Erythroblast (primary cell): ENCODE results near the gene PKLR.
A peak's percentile ranks its signal among the peaks of the same experiment; 100 is the strongest.

Source experiments
- DNase-seq, 2 experiments: peaks; one replicate each; lab custom pipeline; 2025; lab: John Stamatoyannopoulos, UW
- GATA1 ChIP-seq: IDR thresholded peaks from 2 replicates; pipeline ENCODE4 v1.6.1; 2011; ENCODE audit warnings: low read depth, mild to moderate bottlenecking, control low read depth, low read length, moderate library complexity
- POLR2A ChIP-seq: IDR thresholded peaks from 2 replicates; pipeline ENCODE4 v1.6.1; 2011; ENCODE audit warnings: mild to moderate bottlenecking, low read length

Gene PKLR

GRCh38 chr1:155286544-155286943 lies 14.7 kb downstream of the PKLR start:
- TF ChIP-seq GATA1 (no peak), POLR2A (no peak)

GRCh38 chr1:155285631-155286044 lies 15.6 kb downstream of the PKLR start:
- no peak for TF ChIP-seq POLR2A
- no peak for TF ChIP-seq GATA1
- DNase-seq: no peak

More at GRCh38 chr1:155286544-155286943, 14.7 kb downstream of the PKLR start:
- no peak for DNase-seq

- TF ChIP-seq POLR2A: peak; percentile 9
- no peak for TF ChIP-seq GATA1
- no peak for DNase-seq
Measured at GRCh38 chr1:155285063-155285462, 16.2 kb downstream of the PKLR start.

GRCh38 chr1:155284476-155284875 lies 16.8 kb downstream of the PKLR start:
- DNase-seq: no peak
- no peak for TF ChIP-seq GATA1
- TF ChIP-seq POLR2A: peak; percentile 28

GRCh38 chr1:155282488-155283091 lies 18.6 kb downstream of the PKLR start:
- no peak for DNase-seq
- TF ChIP-seq GATA1 (no peak), POLR2A (no peak)

- TF ChIP-seq POLR2A (no peak), GATA1 (no peak)
- no peak for DNase-seq
Measured at GRCh38 chr1:155279268-155279667, 22.0 kb downstream of the PKLR start.

GRCh38 chr1:155278689-155279160 lies 22.5 kb downstream of the PKLR start:
- no peak for TF ChIP-seq POLR2A
- DNase-seq: no peak

DNA sequence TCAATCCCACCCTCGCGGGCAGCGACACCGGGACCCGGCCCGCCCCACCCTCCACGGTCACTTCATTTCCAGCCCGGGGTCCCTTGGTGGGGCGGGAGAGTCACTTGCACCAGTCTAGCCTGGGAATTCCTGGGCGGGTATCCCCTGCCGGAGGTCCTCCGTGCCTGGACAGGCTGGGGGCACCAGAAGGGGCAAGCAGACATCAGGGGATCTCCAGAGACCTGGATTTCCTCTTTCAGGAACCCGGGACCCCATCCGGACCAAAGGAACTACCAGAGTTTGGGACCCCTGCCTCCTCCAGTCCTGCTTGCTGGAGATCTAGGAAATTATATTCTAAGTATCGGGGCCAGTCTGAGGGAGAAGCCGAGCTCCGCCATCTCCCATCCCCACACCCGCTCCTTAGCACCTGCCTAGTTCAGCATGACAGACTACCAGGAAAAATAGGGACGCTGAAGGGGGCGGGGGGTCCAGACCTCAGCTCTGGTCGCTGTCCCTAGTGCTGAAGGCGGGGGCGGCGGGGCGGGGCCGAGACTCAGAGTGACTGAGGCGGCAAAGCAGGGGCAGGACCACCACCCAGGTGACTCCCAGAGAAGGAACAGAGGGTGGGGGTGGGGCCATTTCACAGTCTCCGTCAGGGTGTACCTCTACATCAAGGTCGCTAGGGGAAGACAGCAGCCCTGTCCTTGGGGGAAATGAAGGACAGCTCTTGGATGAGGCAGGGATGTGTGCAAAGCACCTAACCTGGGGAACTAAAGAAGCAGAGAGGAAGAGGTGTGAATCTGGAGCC lies 23.1 kb downstream of the PKLR start:
- peak; percentile 59 to 68 for DNase-seq
- TF ChIP-seq GATA1: no peak
- TF ChIP-seq POLR2A: no peak

- peak; percentile 96 to 97 for DNase-seq
- TF ChIP-seq POLR2A: peak; percentile 48
- TF ChIP-seq GATA1: no peak
Measured at GRCh38 chr1:155277070-155277901, 24.0 kb downstream of the PKLR start, which contains the start of gene HCN3. Gene HCN3 (plus strand): TSS chr1:155277463. CDS start chr1:155277591, 128 bp downstream.

DNA sequence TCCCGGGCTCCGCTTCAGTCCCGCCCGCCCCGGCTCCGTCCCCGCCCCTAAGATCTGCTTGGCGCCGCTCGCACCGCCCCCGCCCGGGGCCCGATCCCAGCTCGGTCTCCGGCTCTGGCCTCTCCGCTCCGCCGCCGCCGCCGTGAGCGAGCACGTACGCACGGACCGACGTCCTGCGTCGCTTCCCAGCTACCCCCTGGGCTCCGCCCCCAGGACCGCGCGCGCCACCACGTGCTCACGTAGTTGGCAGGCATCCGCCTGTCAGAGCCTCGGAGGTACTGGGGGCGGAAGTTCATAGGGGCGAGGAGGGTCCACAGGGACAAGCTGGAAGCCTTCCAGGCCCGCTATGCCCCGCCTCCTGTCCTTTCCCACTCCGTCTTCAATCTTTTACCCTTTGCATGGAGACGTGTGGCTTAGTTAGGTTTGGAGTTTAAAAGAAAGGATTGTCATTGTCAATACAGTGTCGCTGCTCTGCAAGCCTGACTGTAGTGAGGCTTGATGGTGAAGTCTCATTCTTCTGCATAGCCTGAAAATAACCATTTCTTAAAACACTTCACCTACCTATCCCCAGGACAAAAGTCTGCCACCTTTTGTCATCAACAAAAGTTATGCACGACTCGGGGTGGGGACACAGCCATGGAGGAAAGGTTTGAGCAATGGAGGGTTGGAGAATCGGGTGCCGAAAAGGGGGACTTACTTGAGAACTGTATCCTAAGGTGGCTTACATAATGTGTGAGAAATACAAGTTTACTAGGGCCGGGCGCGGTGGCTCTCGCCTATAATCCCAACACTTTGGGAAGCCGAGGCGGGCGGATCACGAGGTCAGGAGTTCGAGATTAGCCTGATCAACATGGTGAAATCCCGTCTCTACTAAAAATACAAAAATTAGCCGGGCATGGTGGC lies 27.6 kb downstream of the PKLR start, which contains the start of gene CLK2:
Gene CLK2, minus strand, starts transcription at position 162 of the 903 bp plus-strand sequence. CDS start 2,527 bp downstream, outside the sequence.
- TF ChIP-seq POLR2A (peak; percentile 79), GATA1 (no peak)

DNA sequence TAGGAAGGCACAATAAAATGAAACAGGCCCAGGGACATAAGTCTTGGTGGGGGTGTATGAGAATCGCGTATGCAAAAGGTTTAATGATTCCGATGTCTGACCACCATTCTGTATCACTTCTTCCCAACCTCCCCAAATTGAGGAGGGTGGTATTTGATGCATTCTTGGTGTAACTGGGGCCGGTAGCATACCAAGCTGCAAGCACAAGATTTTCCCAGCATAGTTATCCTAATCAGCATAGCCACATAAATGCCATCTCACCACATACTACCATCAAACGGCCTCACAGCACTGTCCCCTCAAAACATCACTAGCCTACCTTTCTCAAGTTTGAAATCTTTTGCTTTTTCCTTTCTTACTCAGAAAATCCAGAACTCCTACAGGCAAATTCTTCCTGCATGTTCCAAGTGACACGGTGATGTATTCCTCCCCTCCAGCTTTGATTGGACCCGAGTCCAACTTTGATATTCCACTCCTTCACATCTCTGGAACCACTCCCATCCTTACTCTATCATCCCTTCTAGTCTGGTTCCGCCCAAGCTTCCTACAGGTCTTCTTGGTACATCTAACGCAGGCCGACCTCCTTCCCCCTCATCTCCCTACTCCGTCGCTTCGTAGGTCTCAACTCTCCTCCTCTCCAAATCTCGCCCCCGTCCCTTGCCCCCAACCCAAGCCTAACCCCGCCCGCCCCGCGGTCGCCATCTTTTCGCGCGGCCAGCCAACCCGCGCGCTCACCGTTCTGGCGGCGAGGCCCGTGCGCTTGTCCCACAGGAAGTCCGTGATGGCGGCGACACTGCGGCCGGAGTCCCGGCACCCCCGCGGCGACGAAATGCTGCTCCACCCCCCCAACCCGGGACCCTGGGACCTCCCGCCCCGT lies 28.5 kb downstream of the PKLR start:
- TF ChIP-seq POLR2A (no peak), GATA1 (no peak)
- peak; percentile 48 to 62 for DNase-seq

More for the DNA sequence above, 27.6 kb downstream of the PKLR start, which contains the start of gene CLK2:
- DNase-seq: peak; percentile 97

- no peak for DNase-seq
- TF ChIP-seq POLR2A (no peak), GATA1 (no peak)
Measured at GRCh38 chr1:155269381-155269780, 31.9 kb downstream of the PKLR start.
